Tibial nerve (tissue), 4 donors: Measurements from ENCODE around the gene ZFPM1. TPM values are rescaled to one million over a fixed set of nuclear protein-coding genes. Genes with fewer than 3 reads are reported as not detected.

ENCODE experiments used
- DNase-seq, 2 donors: peaks; one replicate each; pipeline ENCODE4 v3.0.0-alpha.2; 2019; ENCODE audit warnings: low spot score in 2 of 2
- H3K27ac ChIP-seq, 4 donors: fragments of 200-600 bp; sonication (generic) in 3 of 4; one replicate each; pipeline ENCODE4 v1.5.1; 2017 to 2019; ENCODE audit warnings: mild to moderate bottlenecking in 1 of 4
- H3K27me3 ChIP-seq, 2 donors: fragments of 200-600 bp; sonication (generic) in 1 of 2; one replicate each; pipeline versions ENCODE4 v1.5.1 to v1.6.0; 2017 to 2019
- H3K36me3 ChIP-seq, 3 donors: fragments of 200-600 bp; sonication (generic); one replicate each; pipeline ENCODE4 v1.5.1; 2018 to 2019
- H3K4me1 ChIP-seq, 4 donors: fragments of 200-600 bp; sonication (generic) in 3 of 4; one replicate each; pipeline ENCODE4 v1.5.1; 2017 to 2019
- H3K4me3 ChIP-seq, 4 donors: fragments of 200-600 bp; sonication (generic) in 3 of 4; one replicate each; pipeline ENCODE4 v1.5.1; 2017 to 2019; ENCODE audit warnings: mild to moderate bottlenecking in 1 of 4, moderate library complexity in 1 of 4
- H3K9me3 ChIP-seq, 4 donors: fragments of 200-600 bp; sonication (generic) in 3 of 4; one replicate each; pipeline ENCODE4 v1.5.1; 2017 to 2019
- CTCF ChIP-seq, 5 experiments: fragments of 200-600 bp in 3 of 5; fragments of 450-650 bp in 2 of 5; sonication (generic) in 3 of 5; IDR thresholded peaks; one replicate each; pipeline ENCODE4 v1.5.1; 2016 to 2019; ENCODE audit warnings: antibody characterized with exemption in 5 of 5, mild to moderate bottlenecking in 3 of 5, moderate library complexity in 2 of 5
- EP300 ChIP-seq, 2 donors: sonication (generic); formaldehyde crosslinking; IDR thresholded peaks; one replicate each; pipeline ENCODE4 v1.6.1; 2017; ENCODE audit warnings: antibody characterized with exemption in 2 of 2, mild to moderate bottlenecking in 1 of 2
- POLR2A ChIP-seq, 2 donors: fragments of 450-650 bp; IDR thresholded peaks; one replicate each; pipeline ENCODE4 v1.6.1; 2017; ENCODE audit warnings: antibody characterized with exemption in 2 of 2, mild to moderate bottlenecking in 2 of 2, moderate library complexity in 2 of 2
- WGBS, 2 donors: methylation state at CpG; one replicate each; pipeline ENCODE4 v1.1.5; 2018; 5-methylcytosine and 5-hydroxymethylcytosine counted together
- total RNA-seq, 4 donors: library from RNA; depleted of rRNA; stranded (reverse); fragments of >200 nt; gene quantifications; one replicate each; pipeline ENCODE4 v1.1.0, GENCODE V29; 2016

Gene ZFPM1
- total RNA-seq, 4 donors from 2014 or later: 0.44 to 1.2 (median 0.71) TPM

- H3K27me3 ChIP-seq: peaks cover 0 to 24% of the 10 kb centered on the region in 2 donors
- peak overlapping the region; percentile 19 to 58 (median 38) for H3K4me3 ChIP-seq
- peaks cover 0 to 28% (median 2%) of the 10 kb centered on the region in 4 donors for H3K4me1 ChIP-seq
- WGBS, 2 donors: 38 to 53% methylated on average over 6 to 64 of the region's 80 CpGs
- H3K9me3 ChIP-seq: no peaks in the 10 kb centered on the region
- TF ChIP-seq CTCF (IDR thresholded peaks at IDR 0.05) (no peak), POLR2A (IDR thresholded peaks at IDR 0.05) (no peak), EP300 (IDR thresholded peaks at IDR 0.05) (no peak)
- peak overlapping the region in 3 of 4 donors; percentile 49 to 77 (median 73) for H3K27ac ChIP-seq
- no peaks in the 10 kb centered on the region for H3K36me3 ChIP-seq
- DNase-seq: no peak
Measured at GRCh38 chr16:88430524-88431446, 22.3 kb upstream of the ZFPM1 start.

GRCh38 chr16:88431651-88432050 lies 21.4 kb upstream of the ZFPM1 start:
- 93 to 100% methylated on average over 2 to 22 of the region's 22 CpGs for WGBS, 2 donors
- H3K4me1 ChIP-seq: peaks cover 0 to 28% (median 2%) of the 10 kb centered on the region in 4 donors
- H3K9me3 ChIP-seq: no peaks in the 10 kb centered on the region
- H3K27ac ChIP-seq: no peak overlapping the region
- TF ChIP-seq POLR2A (IDR thresholded peaks at IDR 0.05) (no peak), CTCF (IDR thresholded peaks at IDR 0.05) (no peak), EP300 (IDR thresholded peaks at IDR 0.05) (no peak)
- DNase-seq: no peak
- H3K4me3 ChIP-seq: peak overlapping the region in 2 of 4 donors; percentile 57 to 58
- H3K27me3 ChIP-seq: peaks cover 0 to 24% of the 10 kb centered on the region in 2 donors
- no peaks in the 10 kb centered on the region for H3K36me3 ChIP-seq

- Histone ChIP-seq H3K27ac (no peak overlapping the region), H3K4me3 (no peak overlapping the region), H3K9me3 (no peaks in the 10 kb centered on the region), H3K36me3 (no peaks in the 10 kb centered on the region), H3K4me1 (peaks cover 0 to 29% (median 2%) of the 10 kb centered on the region in 4 donors), H3K27me3 (peaks cover 0 to 24% of the 10 kb centered on the region in 2 donors)
- WGBS, 2 donors: 90 to 91% methylated on average over 20 of the region's 22 CpGs
- DNase-seq: no peak
- TF ChIP-seq EP300 (IDR thresholded peaks at IDR 0.05) (no peak), POLR2A (IDR thresholded peaks at IDR 0.05) (no peak), CTCF (IDR thresholded peaks at IDR 0.05) (no peak)
Measured at GRCh38 chr16:88432174-88432573, 20.9 kb upstream of the ZFPM1 start.

GRCh38 chr16:88432753-88433152 lies 20.3 kb upstream of the ZFPM1 start:
- Histone ChIP-seq H3K4me1 (peaks cover 0 to 34% (median 2%) of the 10 kb centered on the region in 4 donors), H3K4me3 (no peak overlapping the region), H3K27me3 (peaks cover 0 to 24% of the 10 kb centered on the region in 2 donors), H3K36me3 (no peaks in the 10 kb centered on the region), H3K9me3 (no peaks in the 10 kb centered on the region), H3K27ac (no peak overlapping the region)
- WGBS, 2 donors: 90 to 92% methylated on average over 7 to 9 of the region's 9 CpGs
- DNase-seq: no peak
- TF ChIP-seq EP300 (IDR thresholded peaks at IDR 0.05) (no peak), POLR2A (IDR thresholded peaks at IDR 0.05) (no peak), CTCF (IDR thresholded peaks at IDR 0.05) (no peak)
